ENCODE results near the gene MORN1. TPM values are rescaled to one million over a fixed set of nuclear protein-coding genes. Genes with fewer than 3 reads are reported as not detected.

MORN1 gene
- total and polyA plus RNA-seq, 2 of the 4 experiments (the other 2 are of a cell fraction) = 3.0 to 4.2 TPM

DNA sequence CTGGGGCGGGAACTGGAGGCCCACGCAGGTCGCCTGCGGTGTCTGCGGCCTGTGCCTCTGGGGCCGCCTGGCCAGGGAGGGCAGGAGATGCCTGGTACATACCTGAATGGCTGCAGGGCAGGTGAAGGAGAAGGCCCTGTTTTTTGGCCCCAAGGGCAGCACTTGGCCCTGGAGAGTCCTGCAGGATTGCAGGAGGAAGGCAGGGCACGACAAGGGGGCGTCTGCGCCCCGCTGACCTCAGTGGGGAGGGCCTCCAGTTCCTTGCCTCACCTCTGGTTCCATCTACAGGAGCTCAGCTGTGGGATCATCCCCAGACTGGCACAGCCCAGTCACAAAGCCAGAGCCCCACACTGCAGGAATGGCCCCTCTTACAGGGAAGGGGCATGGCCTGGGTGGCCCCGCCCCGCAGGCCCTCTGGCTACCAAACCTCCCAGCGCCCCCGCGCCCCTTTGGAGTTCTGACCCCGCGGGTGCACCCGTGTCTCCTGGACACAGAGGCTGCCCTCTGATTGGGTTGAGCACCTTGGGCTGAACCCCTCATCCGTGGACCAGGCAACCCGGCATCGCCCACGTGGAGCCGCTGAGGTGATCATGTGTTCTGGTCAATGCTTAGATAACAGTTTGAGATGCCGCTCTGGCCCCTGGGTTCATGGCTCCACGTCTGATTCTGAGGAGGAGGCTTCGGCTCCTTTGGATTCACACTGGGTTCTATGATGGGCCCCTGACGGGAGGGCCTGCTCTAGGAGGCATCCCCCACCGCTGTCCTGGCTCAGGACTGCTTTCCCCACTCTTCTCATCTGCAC, 22.3 kb upstream of the MORN1 start:
- CTCF ChIA-PET = interaction anchor here (0.7 to 1.0 kb wide), 2 partner anchors 10 to 47 kb away, joined by 3 read pairs; no protein-coding TSS in a partner anchor
- peak overlapping the region; percentile 77; the same call in 1 of the 2 replicates for H3K9ac ChIP-seq (ENCODE audit: low read depth, low read length)
- TF ChIP-seq FOS (IDR thresholded peaks at IDR 0.05; ENCODE audit: low read depth, low read length) (no peak), NFE2L2 (IDR thresholded peaks at IDR 0.05; ENCODE audit: low read depth, low read length) (no peak), MAZ (IDR thresholded peaks at IDR 0.05; ENCODE audit: borderline replicate concordance, low read depth, low read length) (no peak), RFX5 (IDR thresholded peaks at IDR 0.05; ENCODE audit: low read depth, low read length) (no peak), MXI1 (IDR thresholded peaks at IDR 0.05; ENCODE audit: borderline replicate concordance, low read depth, low read length) (no peak), RAD21 (IDR thresholded peaks at IDR 0.05; ENCODE audit: low read length) (no peak), CEBPB (IDR thresholded peaks at IDR 0.05; ENCODE audit: low read depth, low read length) (no peak), BHLHE40 (IDR thresholded peaks at IDR 0.05; ENCODE audit: low read depth, low read length) (no peak), MAFK (IDR thresholded peaks at IDR 0.05; ENCODE audit: low read depth, low read length) (no peak), SMC3 (IDR thresholded peaks at IDR 0.05; ENCODE audit: low read depth, low read length) (no peak), POLR2A (IDR thresholded peaks at IDR 0.05; ENCODE audit: low read depth, low read length) (no peak)
- TF ChIP-seq, protein P1, sequence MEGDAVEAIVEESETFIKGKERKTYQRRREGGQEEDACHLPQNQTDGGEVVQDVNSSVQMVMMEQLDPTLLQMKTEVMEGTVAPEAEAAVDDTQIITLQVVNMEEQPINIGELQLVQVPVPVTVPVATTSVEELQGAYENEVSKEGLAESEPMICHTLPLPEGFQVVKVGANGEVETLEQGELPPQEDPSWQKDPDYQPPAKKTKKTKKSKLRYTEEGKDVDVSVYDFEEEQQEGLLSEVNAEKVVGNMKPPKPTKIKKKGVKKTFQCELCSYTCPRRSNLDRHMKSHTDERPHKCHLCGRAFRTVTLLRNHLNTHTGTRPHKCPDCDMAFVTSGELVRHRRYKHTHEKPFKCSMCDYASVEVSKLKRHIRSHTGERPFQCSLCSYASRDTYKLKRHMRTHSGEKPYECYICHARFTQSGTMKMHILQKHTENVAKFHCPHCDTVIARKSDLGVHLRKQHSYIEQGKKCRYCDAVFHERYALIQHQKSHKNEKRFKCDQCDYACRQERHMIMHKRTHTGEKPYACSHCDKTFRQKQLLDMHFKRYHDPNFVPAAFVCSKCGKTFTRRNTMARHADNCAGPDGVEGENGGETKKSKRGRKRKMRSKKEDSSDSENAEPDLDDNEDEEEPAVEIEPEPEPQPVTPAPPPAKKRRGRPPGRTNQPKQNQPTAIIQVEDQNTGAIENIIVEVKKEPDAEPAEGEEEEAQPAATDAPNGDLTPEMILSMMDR (conservative IDR thresholded peaks at IDR 0.05; ENCODE audit: low read depth, low read length) = no peak
- TF ChIP-seq, protein P2, sequence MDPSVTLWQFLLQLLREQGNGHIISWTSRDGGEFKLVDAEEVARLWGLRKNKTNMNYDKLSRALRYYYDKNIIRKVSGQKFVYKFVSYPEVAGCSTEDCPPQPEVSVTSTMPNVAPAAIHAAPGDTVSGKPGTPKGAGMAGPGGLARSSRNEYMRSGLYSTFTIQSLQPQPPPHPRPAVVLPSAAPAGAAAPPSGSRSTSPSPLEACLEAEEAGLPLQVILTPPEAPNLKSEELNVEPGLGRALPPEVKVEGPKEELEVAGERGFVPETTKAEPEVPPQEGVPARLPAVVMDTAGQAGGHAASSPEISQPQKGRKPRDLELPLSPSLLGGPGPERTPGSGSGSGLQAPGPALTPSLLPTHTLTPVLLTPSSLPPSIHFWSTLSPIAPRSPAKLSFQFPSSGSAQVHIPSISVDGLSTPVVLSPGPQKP (IDR thresholded peaks at IDR 0.05; ENCODE audit: borderline replicate concordance, low read depth, low read length) = no peak

More for the DNA sequence above, 22.3 kb upstream of the MORN1 start:
- Histone ChIP-seq H3K18ac (ENCODE audit: low read depth, low read length) (no peak overlapping the region), H3K4ac (ENCODE audit: low read depth, low read length) (peak overlapping the region; percentile 97), H3K79me1 (ENCODE audit: low read depth in 1 of 2, low read length in 2 of 2) (peaks cover 11 to 31% of the 10 kb centered on the region in 2 experiments), H4K8ac (ENCODE audit: low read depth in 2 of 2, low read length in 2 of 2) (peak overlapping the region; percentile 33 to 72; a peak in 2 of 4 replicates), H2AK5ac (ENCODE audit: low read depth, low read length) (peak overlapping the region; percentile 87), H4K5ac (ENCODE audit: low read depth, low read length) (no peak overlapping the region), H3K56ac (ENCODE audit: extremely low read depth, insufficient read depth, low read length) (peak overlapping the region; percentile 49; the same call in 1 of the 2 replicates), H3K27me3 (ENCODE audit: control insufficient read depth, insufficient read depth, low read length) (no peaks in the 10 kb centered on the region; the same call in 1 of the 2 replicates), H3K9me3 (ENCODE audit: control insufficient read depth, insufficient read depth, low read length) (no peaks in the 10 kb centered on the region), H2BK20ac (ENCODE audit: low read depth, low read length) (no peak overlapping the region), H3K23ac (ENCODE audit: low read depth, low read length) (peak overlapping the region; percentile 66), H4K91ac (ENCODE audit: insufficient read depth, low read depth, low read length) (0 out of 2 replicates have a peak overlapping the region, but pooled peaks have one; percentile 47), H3K14ac (replicated peaks; ENCODE audit: low read depth, low read length) (0 out of 2 replicates have a peak overlapping the region, but pooled peaks have one; percentile 13), H2AK9ac (replicated peaks; ENCODE audit: low read depth, low read length, poor library complexity) (peak overlapping the region; percentile 99), H2AFZ (replicated peaks; ENCODE audit: low read length, poor library complexity) (peak overlapping the region; percentile 100), H4K20me1 (ENCODE audit: insufficient read depth, low read length) (no peaks in the 10 kb centered on the region), H2BK5ac (ENCODE audit: low read depth, low read length, poor library complexity, severe bottlenecking) (peak overlapping the region; percentile 92), H3K36me3 (ENCODE audit: control insufficient read depth, insufficient read depth, low read length) (peaks cover 7% of the 10 kb centered on the region; the same call in 1 of the 2 replicates), H3K9me1 (ENCODE audit: insufficient read depth, low read length) (no peaks in the 10 kb centered on the region), H2BK120ac (ENCODE audit: low read depth, low read length) (no peak overlapping the region), H2BK15ac (ENCODE audit: low read depth, low read length) (no peak overlapping the region), H3K4me3 (ENCODE audit: insufficient read depth, low read depth, low read length) (no peak overlapping the region), H3K4me1 (ENCODE audit: control insufficient read depth, insufficient read depth, low read length) (peaks cover 12% of the 10 kb centered on the region), H3K27ac (ENCODE audit: insufficient read depth, low read length) (no peak overlapping the region; the same call in 1 of the 2 replicates), H3K4me2 (ENCODE audit: low read depth, low read length) (peak overlapping the region; percentile 73; the same call in 1 of the 2 replicates)
- dilution Hi-C loops (cut with HindIII; ENCODE audit: low sequenced_read_pairs, unreplicated experiment) (no loop called here), intact Hi-C loops (cut with micrococcal nuclease) (loop anchor here (1.0 to 10.0 kb wide), 4 partner anchors 114 to 1011 kb away; partner anchors contain the start of gene PANK4), in situ Hi-C loops (cut with MboI; ENCODE audit: low sequenced_read_pairs) (loop anchor here (5.0 to 25.0 kb wide), 3 partner anchors 129 to 1009 kb away; no protein-coding TSS in a partner anchor)
- no TSS peak for BruUV-seq (replicated peaks)
- POLR2A ChIA-PET (ENCODE audit: unreplicated experiment) = no interaction called here
- DNase-seq (no peak), ATAC-seq (ENCODE audit: low read depth) (no peak)
- 56% methylated on average over 10 of the region's 28 CpGs; no CpG with 5 or more reads in 1 of the 2 experiments for WGBS, 2 experiments (ENCODE audit: extremely low coverage in 2 of 2, insufficient read length in 1 of 2)

Data from IMR-90 (cell line).